Upper lobe of left lung (tissue), 4 donors: Measurements from ENCODE around the gene TCERG1L.

Experiments
- POLR2A ChIP-seq, 4 donors: fragments of 450-650 bp; IDR thresholded peaks; one replicate each; pipeline ENCODE4 v1.5.1; 2016 to 2017; ENCODE audit warnings: antibody characterized with exemption in 4 of 4, mild to moderate bottlenecking in 2 of 4
- TF ChIP-seq, protein P1 (sequence below), 6 experiments: fragments of 450-650 bp in 4 of 6; fragments of 200-600 bp in 2 of 6; sonication (generic) in 2 of 6; IDR thresholded peaks; one replicate each; pipeline ENCODE4 v1.5.1; 2016 to 2019; ENCODE audit warnings: antibody characterized with exemption in 6 of 6

GRCh38 chr10:131150126-131150525 lies 161.4 kb downstream of the TCERG1L start:
- TF ChIP-seq, protein P1, sequence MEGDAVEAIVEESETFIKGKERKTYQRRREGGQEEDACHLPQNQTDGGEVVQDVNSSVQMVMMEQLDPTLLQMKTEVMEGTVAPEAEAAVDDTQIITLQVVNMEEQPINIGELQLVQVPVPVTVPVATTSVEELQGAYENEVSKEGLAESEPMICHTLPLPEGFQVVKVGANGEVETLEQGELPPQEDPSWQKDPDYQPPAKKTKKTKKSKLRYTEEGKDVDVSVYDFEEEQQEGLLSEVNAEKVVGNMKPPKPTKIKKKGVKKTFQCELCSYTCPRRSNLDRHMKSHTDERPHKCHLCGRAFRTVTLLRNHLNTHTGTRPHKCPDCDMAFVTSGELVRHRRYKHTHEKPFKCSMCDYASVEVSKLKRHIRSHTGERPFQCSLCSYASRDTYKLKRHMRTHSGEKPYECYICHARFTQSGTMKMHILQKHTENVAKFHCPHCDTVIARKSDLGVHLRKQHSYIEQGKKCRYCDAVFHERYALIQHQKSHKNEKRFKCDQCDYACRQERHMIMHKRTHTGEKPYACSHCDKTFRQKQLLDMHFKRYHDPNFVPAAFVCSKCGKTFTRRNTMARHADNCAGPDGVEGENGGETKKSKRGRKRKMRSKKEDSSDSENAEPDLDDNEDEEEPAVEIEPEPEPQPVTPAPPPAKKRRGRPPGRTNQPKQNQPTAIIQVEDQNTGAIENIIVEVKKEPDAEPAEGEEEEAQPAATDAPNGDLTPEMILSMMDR (IDR thresholded peaks at IDR 0.05) = no peak
- no peak for TF ChIP-seq POLR2A (IDR thresholded peaks at IDR 0.05)
